IPS-15b (cell line): ENCODE measurements around the gene RASSF9.

Experiments
- H3K27me3 ChIP-seq: one replicate; pipeline ENCODE4 v1.6.1; 2013; ENCODE audit warnings: low read length; ENCODE audit not compliant: control insufficient read depth, insufficient read depth
- H3K36me3 ChIP-seq: one replicate; pipeline ENCODE4 v1.6.1; 2013; ENCODE audit warnings: low read length; ENCODE audit not compliant: control insufficient read depth, insufficient read depth
- H3K4me1 ChIP-seq: one replicate; pipeline ENCODE4 v1.6.1; 2013; ENCODE audit warnings: mild to moderate bottlenecking, low read length; ENCODE audit not compliant: control insufficient read depth, insufficient read depth
- H3K4me3 ChIP-seq: one replicate; pipeline ENCODE4 v1.5.1; 2013; ENCODE audit warnings: low read depth, low read length
- H3K9ac ChIP-seq: one replicate; pipeline ENCODE4 v1.6.1; 2013; ENCODE audit warnings: low read depth, mild to moderate bottlenecking, low read length
- H3K9me3 ChIP-seq: one replicate; pipeline ENCODE4 v1.6.1; 2013; ENCODE audit warnings: mild to moderate bottlenecking, low read length; ENCODE audit not compliant: control insufficient read depth, insufficient read depth

The RASSF9 gene

GRCh38 chr12:85814071-85814470 is 22.1 kb downstream of the RASSF9 start:
- H3K9ac ChIP-seq, result no peak overlapping the region
- no peaks in the 10 kb centered on the region for H3K4me1 ChIP-seq
- no peak overlapping the region for H3K4me3 ChIP-seq
- no peaks in the 10 kb centered on the region for H3K36me3 ChIP-seq
- H3K27me3 ChIP-seq, result no peaks in the 10 kb centered on the region
- H3K9me3 ChIP-seq, result no peaks in the 10 kb centered on the region

DNA sequence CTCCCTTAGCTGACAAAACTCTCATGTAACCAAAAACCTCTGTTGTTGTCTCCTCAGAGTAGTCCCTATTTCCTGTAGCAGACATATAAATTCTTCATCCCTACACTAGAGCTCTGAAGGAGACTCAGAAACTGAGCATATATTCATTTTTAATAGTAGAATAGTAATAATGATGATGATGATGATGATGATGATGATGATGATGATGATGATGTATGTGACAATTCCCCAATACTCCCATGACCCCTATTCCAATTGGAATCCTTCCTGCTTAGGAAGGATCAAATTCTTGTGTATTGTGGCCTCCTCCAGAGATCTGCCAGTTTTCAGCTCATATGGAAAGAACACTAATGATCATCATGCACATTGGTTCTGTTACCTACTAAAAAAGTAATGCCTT is 26.7 kb downstream of the RASSF9 start:
- Histone ChIP-seq H3K4me3 (no peak overlapping the region), H3K36me3 (no peaks in the 10 kb centered on the region), H3K9me3 (no peaks in the 10 kb centered on the region), H3K4me1 (no peaks in the 10 kb centered on the region), H3K9ac (no peak overlapping the region), H3K27me3 (no peaks in the 10 kb centered on the region)

- H3K36me3 ChIP-seq, result no peaks in the 10 kb centered on the region
- H3K9ac ChIP-seq, result no peak overlapping the region
- H3K4me1 ChIP-seq, result no peaks in the 10 kb centered on the region
- H3K4me3 ChIP-seq, result no peak overlapping the region
- H3K9me3 ChIP-seq, result no peaks in the 10 kb centered on the region
- no peaks in the 10 kb centered on the region for H3K27me3 ChIP-seq
Observed at GRCh38 chr12:85807730-85808129, 28.5 kb downstream of the RASSF9 start.

GRCh38 chr12:85805654-85806053 is 30.6 kb downstream of the RASSF9 start:
- Histone ChIP-seq H3K9ac (no peak overlapping the region), H3K36me3 (no peaks in the 10 kb centered on the region), H3K4me3 (no peak overlapping the region), H3K9me3 (no peaks in the 10 kb centered on the region), H3K27me3 (no peaks in the 10 kb centered on the region), H3K4me1 (no peaks in the 10 kb centered on the region)

GRCh38 chr12:85804663-85805062 is 31.5 kb downstream of the RASSF9 start:
- H3K4me1 ChIP-seq, result no peaks in the 10 kb centered on the region
- no peaks in the 10 kb centered on the region for H3K9me3 ChIP-seq
- no peak overlapping the region for H3K4me3 ChIP-seq
- no peak overlapping the region for H3K9ac ChIP-seq
- H3K27me3 ChIP-seq, result no peaks in the 10 kb centered on the region
- H3K36me3 ChIP-seq, result no peaks in the 10 kb centered on the region

- H3K4me1 ChIP-seq, result no peaks in the 10 kb centered on the region
- H3K4me3 ChIP-seq, result no peak overlapping the region
- H3K9ac ChIP-seq, result no peak overlapping the region
- H3K9me3 ChIP-seq, result no peaks in the 10 kb centered on the region
- no peaks in the 10 kb centered on the region for H3K27me3 ChIP-seq
- H3K36me3 ChIP-seq, result no peaks in the 10 kb centered on the region
Observed at GRCh38 chr12:85803923-85804322, 32.3 kb downstream of the RASSF9 start.

- no peak overlapping the region for H3K4me3 ChIP-seq
- no peaks in the 10 kb centered on the region for H3K36me3 ChIP-seq
- no peak overlapping the region for H3K9ac ChIP-seq
- H3K4me1 ChIP-seq, result no peaks in the 10 kb centered on the region
- no peaks in the 10 kb centered on the region for H3K27me3 ChIP-seq
- no peaks in the 10 kb centered on the region for H3K9me3 ChIP-seq
Observed at GRCh38 chr12:85803231-85803630, 33.0 kb downstream of the RASSF9 start.

DNA sequence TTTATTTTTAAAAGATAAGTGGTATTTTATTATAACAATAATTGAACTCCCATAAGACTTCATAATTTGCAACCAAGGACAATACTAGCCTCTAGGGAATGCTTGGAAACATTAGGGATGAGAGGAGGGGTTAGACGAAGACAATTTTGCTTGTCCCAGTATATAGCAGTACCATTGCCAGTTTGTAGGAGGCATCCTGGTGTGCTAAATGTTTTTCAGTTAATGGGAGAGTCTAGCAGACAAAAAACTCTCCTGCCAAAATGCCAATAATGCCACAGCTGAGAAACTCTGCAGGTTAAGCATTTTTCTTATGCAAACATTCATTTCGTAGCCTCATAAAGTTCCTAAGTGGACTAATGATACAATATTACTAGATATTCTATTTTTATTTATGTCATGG is 38.1 kb downstream of the RASSF9 start:
- no peaks in the 10 kb centered on the region for H3K27me3 ChIP-seq
- no peak overlapping the region for H3K4me3 ChIP-seq
- no peak overlapping the region for H3K9ac ChIP-seq
- H3K4me1 ChIP-seq, result peaks cover 4% of the 10 kb centered on the region
- no peaks in the 10 kb centered on the region for H3K9me3 ChIP-seq
- H3K36me3 ChIP-seq, result no peaks in the 10 kb centered on the region

DNA sequence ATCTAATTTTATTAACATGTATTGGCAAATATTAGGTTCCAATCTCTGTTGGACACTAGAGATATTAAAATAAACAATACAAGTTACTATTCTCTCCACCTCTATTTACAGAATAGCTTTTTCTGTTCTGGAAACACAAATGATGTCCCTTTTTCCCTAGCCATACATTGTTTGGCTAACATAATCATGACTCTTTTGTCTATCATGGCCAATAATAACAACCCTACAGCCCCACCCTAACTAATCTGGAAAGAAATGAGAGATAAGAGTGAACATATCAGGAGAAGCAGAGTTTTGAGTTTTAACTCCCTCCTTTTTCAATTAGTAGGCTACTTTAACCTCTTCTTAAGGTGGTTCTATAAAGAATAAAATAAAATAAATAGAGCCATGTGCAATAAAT is 40.2 kb downstream of the RASSF9 start:
- peaks cover 4% of the 10 kb centered on the region for H3K4me1 ChIP-seq
- no peaks in the 10 kb centered on the region for H3K27me3 ChIP-seq
- no peak overlapping the region for H3K4me3 ChIP-seq
- H3K9ac ChIP-seq, result no peak overlapping the region
- H3K9me3 ChIP-seq, result no peaks in the 10 kb centered on the region
- H3K36me3 ChIP-seq, result no peaks in the 10 kb centered on the region

DNA sequence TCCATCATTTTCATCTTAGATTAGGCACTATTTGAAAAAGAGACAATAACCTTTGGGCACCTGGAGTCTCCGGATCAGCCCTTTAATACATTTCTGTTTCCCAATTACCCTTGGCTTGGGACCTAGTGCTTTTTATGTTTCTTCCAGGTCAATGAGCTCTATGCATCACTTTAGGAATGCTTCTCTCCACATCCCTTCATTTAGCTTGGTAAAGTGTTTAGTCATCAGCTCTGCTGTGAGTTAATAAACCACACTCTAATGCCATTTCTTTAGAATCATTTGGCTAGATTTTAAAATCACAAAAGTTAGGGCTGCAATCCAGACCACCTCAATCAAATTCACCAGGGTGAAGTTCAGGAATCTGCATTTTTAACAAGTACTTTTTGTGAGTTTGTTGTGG is 41.7 kb downstream of the RASSF9 start:
- no peak overlapping the region for H3K9ac ChIP-seq
- no peaks in the 10 kb centered on the region for H3K27me3 ChIP-seq
- H3K36me3 ChIP-seq, result no peaks in the 10 kb centered on the region
- H3K9me3 ChIP-seq, result no peaks in the 10 kb centered on the region
- H3K4me1 ChIP-seq, result peaks cover 4% of the 10 kb centered on the region
- no peak overlapping the region for H3K4me3 ChIP-seq

DNA sequence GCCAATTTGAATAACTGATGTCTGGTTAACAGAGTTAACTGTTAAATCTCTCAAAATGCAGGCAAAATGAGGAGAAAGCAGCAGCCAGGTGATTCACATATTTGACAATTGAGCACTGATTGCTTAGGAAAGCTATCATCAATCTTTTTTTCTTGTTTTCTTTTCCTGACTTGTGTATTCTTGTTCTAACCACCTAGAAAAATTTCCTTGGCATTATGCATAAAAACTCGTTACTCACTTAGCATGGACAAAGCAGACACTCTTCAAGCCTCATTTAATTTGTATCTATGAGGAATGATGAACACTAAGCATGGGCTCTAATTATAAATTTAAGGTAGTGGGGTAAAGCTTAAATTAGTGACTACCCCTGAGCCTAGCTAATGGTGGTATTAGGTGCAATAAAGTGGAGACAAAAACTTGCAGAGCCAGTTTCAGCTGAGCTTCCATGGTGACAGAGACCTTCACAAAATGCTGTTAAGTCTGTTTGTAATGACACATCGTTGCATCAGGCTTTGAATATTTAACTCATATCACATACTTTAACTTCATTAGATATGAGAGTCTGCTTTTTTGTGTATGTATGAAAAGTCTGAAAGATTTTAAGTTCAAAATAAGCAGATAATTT is 52.0 kb downstream of the RASSF9 start:
- Histone ChIP-seq H3K4me3 (no peak overlapping the region), H3K4me1 (peaks cover 8% of the 10 kb centered on the region), H3K9ac (no peak overlapping the region), H3K27me3 (no peaks in the 10 kb centered on the region), H3K36me3 (no peaks in the 10 kb centered on the region), H3K9me3 (peaks cover 6% of the 10 kb centered on the region)

- H3K36me3 ChIP-seq, result no peaks in the 10 kb centered on the region
- H3K9ac ChIP-seq, result no peak overlapping the region
- H3K9me3 ChIP-seq, result peaks cover 6% of the 10 kb centered on the region
- H3K27me3 ChIP-seq, result no peaks in the 10 kb centered on the region
- no peak overlapping the region for H3K4me3 ChIP-seq
- H3K4me1 ChIP-seq, result peaks cover 13% of the 10 kb centered on the region
Observed at GRCh38 chr12:85782711-85783110, 53.5 kb downstream of the RASSF9 start.
